Fibroblast of the aortic adventitia (primary cell): Measurements from ENCODE around the gene SDS. TPM values are rescaled to one million over a fixed set of nuclear protein-coding genes. Genes with fewer than 3 reads are reported as not detected.

Source experiments
- DNase-seq: peaks from one replicate; pipeline ENCODE4 v3.0.0-alpha.2; 2010; ENCODE audit warnings: low read depth
- H3K4me3 ChIP-seq: 2 replicates; pipeline ENCODE4 v1.5.1; 2011; ENCODE audit warnings: low read depth, mild to moderate bottlenecking, control low read depth, low read length, moderate library complexity
- CTCF ChIP-seq: IDR thresholded peaks from 2 replicates; pipeline ENCODE4 v1.5.1; 2011; ENCODE audit warnings: mild to moderate bottlenecking, low read length, control low read depth, inconsistent platforms; ENCODE audit not compliant: insufficient read depth
- total RNA-seq: library from RNA; depleted of rRNA; stranded (reverse); fragments of >200 nt; gene quantifications from 2 replicates; pipeline ENCODE4 v1.2.3, GENCODE V29; 2012; ENCODE audit warnings: low replicate concordance

The SDS gene
- total RNA-seq, 1 donor: not detected

GRCh38 chr12:113390064-113391043 lies 13.3 kb downstream of the SDS start:
- DNase-seq: no peak
- TF ChIP-seq CTCF: no peak
- no peak overlapping the region for H3K4me3 ChIP-seq

- TF ChIP-seq CTCF: no peak
- DNase-seq: no peak
- H3K4me3 ChIP-seq: no peak overlapping the region
These were observed 15.3 kb downstream of the SDS start for GRCh38 chr12:113388351-113388750.

GRCh38 chr12:113387631-113388030 lies 16.1 kb downstream of the SDS start:
- no peak overlapping the region for H3K4me3 ChIP-seq
- DNase-seq: no peak
- TF ChIP-seq CTCF: no peak

GRCh38 chr12:113386866-113387566 lies 16.7 kb downstream of the SDS start:
- no peak for DNase-seq
- no peak overlapping the region for H3K4me3 ChIP-seq
- TF ChIP-seq CTCF: no peak

GRCh38 chr12:113385282-113385882 lies 18.3 kb downstream of the SDS start:
- no peak for DNase-seq
- no peak overlapping the region for H3K4me3 ChIP-seq
- no peak for TF ChIP-seq CTCF

- TF ChIP-seq CTCF: no peak
- H3K4me3 ChIP-seq: no peak overlapping the region
- no peak for DNase-seq
These were observed 18.9 kb downstream of the SDS start for GRCh38 chr12:113384778-113385177.
